Peyer's patch (tissue), 4 donors: Measurements from ENCODE around the gene ARHGEF39. TPM values are rescaled to one million over a fixed set of nuclear protein-coding genes. Genes with fewer than 3 reads are reported as not detected.

ENCODE experiments used
- DNase-seq, 3 donors: peaks; one replicate each; pipeline ENCODE4 v3.0.0-alpha.2; 2017 to 2019
- H3K27ac ChIP-seq, 4 donors: fragments of 200-600 bp; sonication (generic); one replicate each; pipeline ENCODE4 v1.5.1; 2016 to 2019
- H3K27me3 ChIP-seq, 2 donors: fragments of 200-600 bp; sonication (generic); one replicate each; pipeline ENCODE4 v1.5.1; 2019
- H3K36me3 ChIP-seq, 3 donors: fragments of 200-600 bp; sonication (generic); one replicate each; pipeline ENCODE4 v1.5.1; 2016 to 2019
- H3K4me1 ChIP-seq, 4 donors: fragments of 200-600 bp; sonication (generic); one replicate each; pipeline ENCODE4 v1.5.1; 2016 to 2019
- H3K4me3 ChIP-seq, 4 donors: fragments of 200-600 bp; sonication (generic); 1 replicate in 3 of 4; 2 replicates in 1 of 4; pipeline ENCODE4 v1.5.1; 2016 to 2019; ENCODE audit warnings: mild to moderate bottlenecking in 1 of 4
- H3K9me3 ChIP-seq, 4 donors: fragments of 200-600 bp; sonication (generic); one replicate each; pipeline ENCODE4 v1.5.1; 2016 to 2019; ENCODE audit warnings: mild to moderate bottlenecking in 1 of 4
- CTCF ChIP-seq, 6 experiments: fragments of 450-650 bp in 4 of 6; fragments of 200-600 bp in 2 of 6; sonication (generic) in 1 of 6; IDR thresholded peaks; one replicate each; pipeline ENCODE4 v1.5.1; 2017 to 2019; ENCODE audit warnings: antibody characterized with exemption in 6 of 6, mild to moderate bottlenecking in 3 of 6, moderate library complexity in 1 of 6
- POLR2A ChIP-seq, 2 donors: fragments of 450-650 bp; IDR thresholded peaks; one replicate each; pipeline ENCODE4 v1.5.1; 2017; ENCODE audit warnings: antibody characterized with exemption in 2 of 2, mild to moderate bottlenecking in 2 of 2, moderate library complexity in 2 of 2
- total RNA-seq, 4 donors: library from RNA; depleted of rRNA; stranded (reverse); fragments of >200 nt; gene quantifications; one replicate each; pipeline ENCODE4 v1.1.0, GENCODE V29; 2016

ARHGEF39 gene
- 10 to 100 TPM in 1 of 4 donors, 1 to 10 TPM in 3; 1.9 to 19.8 (median 4.8) TPM for total RNA-seq

- DNase-seq, result peak; percentile 64 to 91 (median 90)
- Histone ChIP-seq H3K36me3 (peaks cover 0 to 6% (median 0%) of the 10 kb centered on the region in 3 donors), H3K4me3 (peak within 1 kb of the TSS; percentile 43 to 62 (median 58)), H3K4me1 (peaks cover 0 to 33% (median 5%) of the 10 kb centered on the region in 4 donors), H3K27me3 (no peaks in the 10 kb centered on the region), H3K27ac (peak within 1 kb of the TSS; percentile 64 to 75 (median 66)), H3K9me3 (no peaks in the 10 kb centered on the region)
- TF ChIP-seq CTCF (IDR thresholded peaks at IDR 0.05) (peak in 1 of 6 experiments; percentile 26), POLR2A (IDR thresholded peaks at IDR 0.05) (peak in 1 of 2 donors; percentile 27)
These were observed at the start of gene ARHGEF39 for GRCh38 chr9:35664531-35665470. TSS of gene ARHGEF39 (minus strand) at chr9:35665195. CDS start at chr9:35665169, 26 bp downstream.

- DNase-seq, result no peak
- Histone ChIP-seq H3K27me3 (no peaks in the 10 kb centered on the region), H3K9me3 (no peaks in the 10 kb centered on the region), H3K27ac (no peak overlapping the region), H3K36me3 (peaks cover 0 to 93% (median 8%) of the 10 kb centered on the region in 3 donors), H3K4me3 (no peak overlapping the region), H3K4me1 (peaks cover 0 to 6% (median 0%) of the 10 kb centered on the region in 4 donors)
- TF ChIP-seq CTCF (IDR thresholded peaks at IDR 0.05) (no peak), POLR2A (IDR thresholded peaks at IDR 0.05) (no peak)
These were observed 49.1 kb upstream of the ARHGEF39 start for GRCh38 chr9:35714123-35714522.

GRCh38 chr9:35713578-35713977 is 48.6 kb upstream of the ARHGEF39 start:
- Histone ChIP-seq H3K9me3 (no peaks in the 10 kb centered on the region), H3K36me3 (peaks cover 0 to 93% (median 8%) of the 10 kb centered on the region in 3 donors)

GRCh38 chr9:35712762-35713400 is 47.9 kb upstream of the ARHGEF39 start:
- H3K36me3 ChIP-seq, result peaks cover 0 to 93% (median 8%) of the 10 kb centered on the region in 3 donors
- no peak for TF ChIP-seq POLR2A (IDR thresholded peaks at IDR 0.05)
- TF ChIP-seq CTCF (IDR thresholded peaks at IDR 0.05), result no peak
- DNase-seq, result no peak
- H3K27me3 ChIP-seq, result no peaks in the 10 kb centered on the region
- no peak overlapping the region for H3K27ac ChIP-seq
- no peaks in the 10 kb centered on the region for H3K9me3 ChIP-seq
- H3K4me1 ChIP-seq, result no peaks in the 10 kb centered on the region
- no peak overlapping the region for H3K4me3 ChIP-seq

More at GRCh38 chr9:35713578-35713977, 48.6 kb upstream of the ARHGEF39 start:
- Histone ChIP-seq H3K4me1 (peaks cover 0 to 1% (median 0%) of the 10 kb centered on the region in 4 donors), H3K27me3 (no peaks in the 10 kb centered on the region), H3K4me3 (no peak overlapping the region), H3K27ac (no peak overlapping the region)
- DNase-seq, result no peak
- TF ChIP-seq POLR2A (IDR thresholded peaks at IDR 0.05) (no peak), CTCF (IDR thresholded peaks at IDR 0.05) (no peak)

GRCh38 chr9:35711501-35712428 is 46.8 kb upstream of the ARHGEF39 start:
- Histone ChIP-seq H3K27ac (no peak overlapping the region), H3K4me1 (no peaks in the 10 kb centered on the region), H3K27me3 (no peaks in the 10 kb centered on the region), H3K4me3 (no peak overlapping the region), H3K9me3 (no peaks in the 10 kb centered on the region), H3K36me3 (peaks cover 0 to 93% (median 8%) of the 10 kb centered on the region in 3 donors)
- TF ChIP-seq POLR2A (IDR thresholded peaks at IDR 0.05) (no peak), CTCF (IDR thresholded peaks at IDR 0.05) (no peak)
- no peak for DNase-seq
